Mucosa of gallbladder (tissue), 1 donor: ENCODE data around the gene LSG1. TPM values are rescaled to one million over a fixed set of nuclear protein-coding genes. Genes with fewer than 3 reads are reported as not detected.
"Not testable (repeated sequence)": the region's sequence is repeated elsewhere in the genome, so short reads cannot be mapped to it uniquely, and the experiment has no call there.

Experiments
- DNase-seq: peaks from one replicate; pipeline ENCODE4 v3.0.0-alpha.2; 2020; ENCODE audit warnings: low spot score
- total RNA-seq: library from RNA; stranded (reverse); gene quantifications from one replicate; pipeline ENCODE4 v1.2.1, GENCODE V29; 2021
- donor health status: DM: no; HTN: no; CAD: no.

Gene LSG1
- total RNA-seq, 1 donor from 2014 or later, result 31.8 TPM

DNA sequence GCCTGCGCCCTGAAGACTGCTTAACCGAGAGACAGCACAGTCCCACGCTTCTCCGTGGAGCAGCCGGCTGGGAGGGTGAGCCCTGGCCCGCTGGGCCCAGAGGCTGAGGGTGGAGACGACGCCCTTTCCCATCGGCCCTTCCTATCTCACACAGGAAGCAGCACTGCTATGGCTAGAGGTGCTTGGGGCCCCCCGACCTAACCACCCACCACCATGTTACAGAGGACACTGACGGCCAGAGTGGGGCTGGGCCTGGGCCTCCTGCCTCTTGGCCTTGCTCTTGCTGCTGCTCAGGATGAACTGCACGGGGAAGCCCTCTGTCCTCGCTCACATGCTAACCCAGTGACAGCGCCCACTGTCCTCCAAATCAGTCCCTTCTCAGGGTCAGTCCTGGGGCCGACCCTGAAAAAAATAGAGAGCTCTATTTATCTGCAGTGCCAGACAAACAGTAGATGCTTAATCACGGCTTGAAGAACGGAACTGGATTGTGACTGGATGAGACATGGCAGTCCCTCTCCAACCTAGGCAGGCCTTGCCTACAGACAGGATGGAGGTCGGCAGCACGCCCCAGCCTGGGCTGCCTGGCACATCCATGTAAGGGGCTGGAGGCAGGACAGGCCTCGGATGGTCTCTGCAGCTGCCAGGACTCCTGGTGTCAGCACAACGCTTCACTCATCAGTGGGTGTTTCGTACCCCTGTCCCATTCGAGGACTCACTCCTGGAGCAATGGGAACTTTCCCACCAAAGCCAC lies 53.0 kb downstream of the LSG1 start:
- DNase-seq, result no peak

DNA sequence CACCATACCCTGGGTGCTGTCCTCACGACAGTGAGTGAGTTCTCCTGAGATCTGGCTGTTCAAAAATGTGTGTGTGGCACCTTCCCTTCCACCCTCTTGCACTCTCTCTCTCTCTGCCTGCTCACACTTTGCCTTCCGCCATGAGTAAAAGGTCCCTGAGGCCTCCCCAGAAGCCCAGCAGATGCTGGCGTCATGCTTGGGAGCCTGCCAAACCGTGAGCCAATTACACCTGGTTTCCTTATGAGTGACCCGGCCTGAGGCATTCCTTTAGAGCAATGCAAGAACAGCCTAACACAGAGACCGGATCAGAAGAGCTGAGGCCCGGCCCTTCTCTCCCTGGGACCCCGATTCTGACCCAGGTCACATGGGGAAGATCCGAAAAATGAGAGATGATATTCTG lies 54.2 kb downstream of the LSG1 start:
- DNase-seq, result no peak

DNA sequence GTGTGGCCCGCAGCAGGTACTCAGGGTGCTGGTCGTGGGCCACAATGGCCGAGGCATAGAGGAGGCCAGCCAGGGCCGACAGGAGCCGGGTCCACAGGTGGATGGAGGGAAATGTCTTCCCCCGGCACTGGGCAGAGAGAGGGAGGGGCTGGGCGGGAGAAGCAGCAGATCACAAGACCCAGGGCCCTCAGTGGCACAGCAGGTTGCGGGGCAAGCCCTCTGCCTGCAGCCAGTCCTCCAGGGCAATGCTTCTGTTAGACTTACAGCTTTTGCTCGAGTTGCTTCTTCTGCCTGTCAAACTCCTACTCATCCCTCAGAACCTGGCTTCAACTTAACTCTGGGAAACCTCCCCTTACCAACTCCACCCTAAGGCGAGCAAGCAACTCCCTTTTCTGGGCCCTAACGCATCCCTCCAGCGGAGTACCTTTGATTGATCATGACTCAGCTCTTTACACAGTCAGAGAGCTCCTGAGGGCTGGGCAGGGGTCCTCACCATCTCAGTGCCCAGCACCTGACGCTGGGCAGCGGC lies 54.8 kb downstream of the LSG1 start:
- no peak for DNase-seq

- no peak for DNase-seq
Measured at GRCh38 chr3:194615226-194615625, 56.8 kb downstream of the LSG1 start.

GRCh38 chr3:194612221-194612620 lies 59.8 kb downstream of the LSG1 start:
- no peak for DNase-seq

- DNase-seq, result no peak
Measured at GRCh38 chr3:194610689-194611088, 61.3 kb downstream of the LSG1 start.

GRCh38 chr3:194609601-194610000 lies 62.4 kb downstream of the LSG1 start:
- no peak for DNase-seq

- no peak for DNase-seq
Measured at GRCh38 chr3:194608981-194609380, 63.0 kb downstream of the LSG1 start.

DNA sequence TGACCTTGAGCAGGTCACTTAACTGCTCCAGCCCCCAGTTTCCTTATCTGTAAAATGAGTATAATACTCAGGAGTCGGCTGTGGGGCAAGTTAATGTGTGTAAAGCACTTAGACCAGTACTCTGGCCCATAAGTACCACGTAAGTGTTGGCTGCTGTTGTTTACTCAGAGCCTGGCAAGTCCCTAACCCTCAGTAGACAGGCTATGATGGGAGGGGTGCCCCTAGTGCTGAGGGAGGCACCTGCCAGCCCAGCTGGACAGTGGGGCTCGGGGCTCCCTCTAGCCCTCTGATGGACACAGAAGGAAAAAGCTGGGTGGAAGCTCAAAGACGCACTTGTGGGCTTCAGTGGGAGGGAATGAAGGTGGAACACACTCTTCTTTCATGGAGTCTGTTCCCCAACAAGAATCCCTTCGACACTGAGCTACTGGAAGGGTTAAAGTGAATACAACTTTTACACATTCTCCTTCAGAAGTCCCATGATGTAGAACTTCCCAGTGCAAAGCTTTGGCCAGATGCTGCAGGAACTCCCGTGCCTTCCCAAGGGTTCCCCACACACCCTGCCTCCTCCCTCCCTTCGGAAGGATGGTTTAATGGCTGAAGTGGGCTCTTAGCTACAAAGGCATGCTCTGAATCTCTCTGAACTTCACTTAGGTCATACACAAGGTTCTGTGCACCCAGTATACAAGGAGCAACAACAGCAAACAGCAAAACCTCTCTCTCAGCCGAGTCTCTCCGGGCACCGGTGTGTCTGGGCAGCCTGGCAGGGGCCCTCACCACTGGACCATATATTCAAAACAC lies 64.2 kb downstream of the LSG1 start:
- no peak for DNase-seq

- no peak for DNase-seq
Measured at GRCh38 chr3:194606941-194607340, 65.0 kb downstream of the LSG1 start.

DNA sequence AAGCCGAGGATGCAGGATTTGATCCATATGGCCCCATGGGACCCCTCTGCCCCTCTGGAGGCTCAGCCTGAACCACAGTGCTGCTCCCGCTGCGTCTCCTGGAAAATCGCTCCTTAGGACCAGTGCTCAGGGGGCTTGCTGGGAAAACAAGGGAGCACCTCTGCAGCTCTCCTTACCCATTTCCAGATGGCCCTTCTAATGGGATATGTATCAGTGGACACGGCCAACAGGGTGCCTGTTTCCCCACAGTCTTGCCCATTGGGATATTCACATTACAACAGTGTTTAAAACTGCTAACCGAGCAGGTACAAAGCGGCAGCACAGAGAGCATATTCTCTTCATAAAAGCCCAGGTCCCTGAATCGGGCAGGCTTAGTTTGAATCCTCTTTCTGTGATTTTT lies 65.8 kb downstream of the LSG1 start:
- no peak for DNase-seq

GRCh38 chr3:194605314-194605713 lies 66.7 kb downstream of the LSG1 start:
- not testable (repeated sequence) for DNase-seq

- DNase-seq, result no peak
Measured at GRCh38 chr3:194604837-194605236, 67.2 kb downstream of the LSG1 start.

GRCh38 chr3:194604126-194604525 lies 67.9 kb downstream of the LSG1 start:
- DNase-seq, result no peak

- no peak for DNase-seq
Measured at GRCh38 chr3:194602669-194603171, 69.3 kb downstream of the LSG1 start.

GRCh38 chr3:194598771-194599557 lies 73.0 kb downstream of the LSG1 start:
- no peak for DNase-seq

GRCh38 chr3:194596906-194597305 lies 75.1 kb downstream of the LSG1 start:
- no peak for DNase-seq

GRCh38 chr3:194592798-194593752 lies 78.9 kb downstream of the LSG1 start:
- DNase-seq, result no peak
